Activated naive CD8-positive, alpha-beta T cell treated with anti-CD3 and anti-CD28 coated beads for 36 hours (primary cell): ENCODE data around the gene ASPDH. TPM values are rescaled to one million over a fixed set of nuclear protein-coding genes. Genes with fewer than 3 reads are reported as not detected.
"Not testable (repeated sequence)": the region's sequence is repeated elsewhere in the genome, so short reads cannot be mapped to it uniquely, and the experiment has no call there.

Experiments used
- DNase-seq: peaks from one replicate; pipeline ENCODE4 v3.0.0; 2021
- H3K27ac Mint-ChIP-seq: one replicate; pipeline ENCODE4 v1.8.0; 2022; ENCODE audit warnings: mild to moderate bottlenecking, moderate library complexity, mixed read lengths
- H3K27me3 Mint-ChIP-seq: one replicate; pipeline ENCODE4 v1.8.0; 2022; ENCODE audit warnings: mild to moderate bottlenecking, mixed read lengths
- H3K36me3 Mint-ChIP-seq: one replicate; pipeline ENCODE4 v1.8.0; 2021; ENCODE audit warnings: mild to moderate bottlenecking, mixed read lengths
- H3K4me1 Mint-ChIP-seq: one replicate; pipeline ENCODE4 v1.8.0; 2021; ENCODE audit warnings: mixed read lengths
- H3K4me3 Mint-ChIP-seq: one replicate; pipeline ENCODE4 v1.8.0; 2022; ENCODE audit warnings: mild to moderate bottlenecking, moderate library complexity, mixed read lengths
- H3K9me3 Mint-ChIP-seq: one replicate; pipeline ENCODE4 v1.8.0; 2022; ENCODE audit warnings: mixed read lengths
- total RNA-seq, 2 experiments: library from RNA; stranded (reverse); gene quantifications; one replicate each; pipeline ENCODE4 v1.2.3, GENCODE V29; 2021

Gene ASPDH
- total RNA-seq, 2 experiments from 2014 or later, result not detected

- no peak overlapping the region for H3K4me3 Mint-ChIP-seq
- no peak overlapping the region for H3K27ac Mint-ChIP-seq
- H3K9me3 Mint-ChIP-seq, result peaks cover 5% of the 10 kb centered on the region
- H3K27me3 Mint-ChIP-seq, result peaks cover 36% of the 10 kb centered on the region
- peaks cover 4% of the 10 kb centered on the region for H3K4me1 Mint-ChIP-seq
- DNase-seq, result no peak
- peaks cover 5% of the 10 kb centered on the region for H3K36me3 Mint-ChIP-seq
These were observed 19.2 kb upstream of the ASPDH start for GRCh38 chr19:50532952-50533351.

- Mint-ChIP-seq H3K4me1 (peaks cover 2% of the 10 kb centered on the region), H3K36me3 (peaks cover 5% of the 10 kb centered on the region), H3K27ac (no peak overlapping the region), H3K4me3 (no peak overlapping the region), H3K27me3 (peaks cover 27% of the 10 kb centered on the region), H3K9me3 (peaks cover 5% of the 10 kb centered on the region)
- DNase-seq, result no peak
These were observed 17.5 kb upstream of the ASPDH start for GRCh38 chr19:50531171-50531612.

DNA sequence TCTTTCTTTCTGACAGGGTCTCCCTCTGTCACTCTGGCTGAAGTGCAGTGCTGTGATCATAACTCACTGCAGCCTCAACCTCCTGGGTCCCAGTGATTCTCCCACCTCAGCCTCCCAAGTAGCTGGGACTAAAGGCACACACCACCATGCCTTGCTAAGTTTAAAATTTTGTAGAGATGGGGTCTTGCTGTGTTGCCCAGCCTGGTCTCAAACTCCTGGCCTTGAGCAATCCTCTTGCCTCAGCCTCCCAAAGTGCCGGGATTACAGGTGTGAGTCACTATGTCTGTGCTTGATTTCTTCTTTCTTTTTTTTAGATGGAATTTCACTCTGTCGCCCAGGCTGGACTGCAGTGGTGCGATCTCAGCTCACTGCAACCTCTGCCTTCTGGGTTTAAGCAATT is 14.3 kb upstream of the ASPDH start:
- DNase-seq, H3K36me3 Mint-ChIP-seq, H3K4me3 Mint-ChIP-seq, H3K9me3 Mint-ChIP-seq, H3K4me1 Mint-ChIP-seq, H3K27ac Mint-ChIP-seq: not testable (repeated sequence)
- peaks cover 26% of the 10 kb centered on the region for H3K27me3 Mint-ChIP-seq

DNA sequence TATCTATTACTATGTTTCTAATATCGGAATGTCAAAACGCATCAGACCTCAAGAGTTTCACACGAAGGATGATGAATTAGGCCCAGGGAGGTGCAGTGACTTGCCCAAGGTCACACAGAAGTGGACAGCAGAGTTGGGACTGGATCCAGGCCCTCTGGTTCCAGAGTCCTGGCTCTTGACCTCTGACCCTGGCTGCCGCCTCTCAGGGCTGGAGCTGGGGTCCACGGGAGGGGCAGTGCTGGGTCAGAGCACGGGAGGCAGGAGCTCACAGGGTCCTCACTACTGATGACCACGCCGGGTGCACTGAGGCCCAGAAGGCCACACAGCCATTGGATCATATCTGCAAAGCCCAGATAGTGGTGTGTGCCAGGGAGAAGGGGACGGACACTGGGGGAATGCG is 9.2 kb upstream of the ASPDH start:
- H3K27ac Mint-ChIP-seq, result no peak overlapping the region
- no peaks in the 10 kb centered on the region for H3K4me1 Mint-ChIP-seq
- no peaks in the 10 kb centered on the region for H3K36me3 Mint-ChIP-seq
- H3K9me3 Mint-ChIP-seq, result no peaks in the 10 kb centered on the region
- DNase-seq, result no peak
- peaks cover 14% of the 10 kb centered on the region for H3K27me3 Mint-ChIP-seq
- H3K4me3 Mint-ChIP-seq, result no peak overlapping the region

GRCh38 chr19:50520822-50521465 is 7.2 kb upstream of the ASPDH start:
- Mint-ChIP-seq H3K4me3 (no peak overlapping the region), H3K27ac (no peak overlapping the region), H3K27me3 (peaks cover 20% of the 10 kb centered on the region)

DNA sequence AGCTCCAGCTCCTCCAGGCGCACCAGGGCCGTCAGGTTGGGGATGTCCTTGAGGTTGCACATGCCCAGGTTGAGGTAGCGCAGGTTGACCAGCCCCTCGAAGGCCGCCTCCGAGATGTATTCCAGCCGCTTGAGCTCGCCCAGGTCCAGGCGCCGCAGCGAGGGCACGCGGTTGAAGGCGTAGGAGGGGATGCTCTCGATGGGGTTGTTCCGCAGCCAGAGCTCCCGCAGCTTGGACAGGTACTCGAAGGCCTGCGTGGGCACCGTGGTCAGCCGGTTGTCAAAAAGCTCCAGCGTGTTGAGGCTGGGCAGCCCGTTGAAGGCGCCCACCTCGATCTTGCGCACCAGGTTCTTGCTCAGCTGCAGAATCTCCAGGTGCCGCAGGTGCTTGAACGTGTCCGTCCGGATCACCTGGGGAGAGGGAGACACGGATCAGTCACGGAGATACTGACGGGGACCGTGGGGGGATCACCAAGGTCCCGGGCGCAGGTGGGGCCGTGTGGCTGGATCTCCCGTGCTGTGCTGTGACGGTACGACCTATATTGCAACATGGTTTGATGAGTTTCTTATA is 5.4 kb upstream of the ASPDH start:
- peaks cover 32% of the 10 kb centered on the region for H3K27me3 Mint-ChIP-seq
- H3K4me3 Mint-ChIP-seq, result no peak overlapping the region
- no peak for DNase-seq
- H3K9me3 Mint-ChIP-seq, result no peaks in the 10 kb centered on the region
- H3K36me3 Mint-ChIP-seq, result no peaks in the 10 kb centered on the region
- H3K27ac Mint-ChIP-seq, result no peak overlapping the region
- peaks cover 2% of the 10 kb centered on the region for H3K4me1 Mint-ChIP-seq

More at GRCh38 chr19:50520822-50521465, 7.2 kb upstream of the ASPDH start:
- Mint-ChIP-seq H3K4me1 (no peaks in the 10 kb centered on the region), H3K9me3 (no peaks in the 10 kb centered on the region), H3K36me3 (no peaks in the 10 kb centered on the region)
- DNase-seq, result no peak

GRCh38 chr19:50518091-50519005 is 4.6 kb upstream of the ASPDH start:
- H3K4me3 Mint-ChIP-seq, result no peak overlapping the region
- no peak overlapping the region for H3K27ac Mint-ChIP-seq
- H3K36me3 Mint-ChIP-seq, result no peaks in the 10 kb centered on the region
- no peak for DNase-seq
- H3K4me1 Mint-ChIP-seq, result peaks cover 2% of the 10 kb centered on the region
- H3K27me3 Mint-ChIP-seq, result peaks cover 35% of the 10 kb centered on the region
- H3K9me3 Mint-ChIP-seq, result no peaks in the 10 kb centered on the region

DNA sequence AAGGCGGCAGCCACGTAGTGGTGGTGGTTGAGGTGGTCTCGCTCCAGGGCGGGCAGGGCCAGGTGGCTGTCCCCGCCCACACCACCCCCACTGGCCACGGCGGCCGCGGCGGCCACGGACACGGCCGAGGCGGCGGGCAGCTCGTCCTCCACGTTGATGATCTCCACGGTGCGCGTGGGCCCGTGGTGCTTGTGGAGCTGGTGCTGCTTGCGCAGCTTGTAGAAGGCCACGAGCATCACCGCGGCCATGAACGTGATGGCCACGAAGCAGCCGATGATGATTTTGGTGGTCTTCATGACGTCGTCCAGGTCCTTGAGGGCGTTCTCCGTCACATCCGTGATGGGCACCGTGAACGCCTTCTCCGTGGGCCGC is 4.0 kb upstream of the ASPDH start:
- Mint-ChIP-seq H3K36me3 (no peaks in the 10 kb centered on the region), H3K27me3 (peaks cover 39% of the 10 kb centered on the region), H3K4me3 (no peak overlapping the region), H3K4me1 (peaks cover 2% of the 10 kb centered on the region), H3K9me3 (no peaks in the 10 kb centered on the region), H3K27ac (no peak overlapping the region)
- DNase-seq, result no peak

GRCh38 chr19:50516964-50517703 is 3.4 kb upstream of the ASPDH start:
- no peaks in the 10 kb centered on the region for H3K9me3 Mint-ChIP-seq
- peaks cover 39% of the 10 kb centered on the region for H3K27me3 Mint-ChIP-seq
- peaks cover 2% of the 10 kb centered on the region for H3K4me1 Mint-ChIP-seq
- no peaks in the 10 kb centered on the region for H3K36me3 Mint-ChIP-seq
- no peak overlapping the region for H3K27ac Mint-ChIP-seq
- no peak for DNase-seq
- H3K4me3 Mint-ChIP-seq, result no peak overlapping the region

- DNase-seq, result no peak
- Mint-ChIP-seq H3K9me3 (no peaks in the 10 kb centered on the region), H3K27me3 (peaks cover 43% of the 10 kb centered on the region), H3K27ac (no peak overlapping the region), H3K36me3 (no peaks in the 10 kb centered on the region), H3K4me1 (peaks cover 2% of the 10 kb centered on the region), H3K4me3 (no peak overlapping the region)
These were observed 2.7 kb upstream of the ASPDH start for GRCh38 chr19:50516456-50516855.

GRCh38 chr19:50515168-50515561 is 1.5 kb upstream of the ASPDH start:
- H3K36me3 Mint-ChIP-seq, result peaks cover 2% of the 10 kb centered on the region
- no peak for DNase-seq
- no peaks in the 10 kb centered on the region for H3K9me3 Mint-ChIP-seq
- no peak overlapping the region for H3K4me3 Mint-ChIP-seq
- H3K27me3 Mint-ChIP-seq, result peaks cover 45% of the 10 kb centered on the region
- H3K27ac Mint-ChIP-seq, result no peak overlapping the region
- H3K4me1 Mint-ChIP-seq, result peaks cover 4% of the 10 kb centered on the region

DNA sequence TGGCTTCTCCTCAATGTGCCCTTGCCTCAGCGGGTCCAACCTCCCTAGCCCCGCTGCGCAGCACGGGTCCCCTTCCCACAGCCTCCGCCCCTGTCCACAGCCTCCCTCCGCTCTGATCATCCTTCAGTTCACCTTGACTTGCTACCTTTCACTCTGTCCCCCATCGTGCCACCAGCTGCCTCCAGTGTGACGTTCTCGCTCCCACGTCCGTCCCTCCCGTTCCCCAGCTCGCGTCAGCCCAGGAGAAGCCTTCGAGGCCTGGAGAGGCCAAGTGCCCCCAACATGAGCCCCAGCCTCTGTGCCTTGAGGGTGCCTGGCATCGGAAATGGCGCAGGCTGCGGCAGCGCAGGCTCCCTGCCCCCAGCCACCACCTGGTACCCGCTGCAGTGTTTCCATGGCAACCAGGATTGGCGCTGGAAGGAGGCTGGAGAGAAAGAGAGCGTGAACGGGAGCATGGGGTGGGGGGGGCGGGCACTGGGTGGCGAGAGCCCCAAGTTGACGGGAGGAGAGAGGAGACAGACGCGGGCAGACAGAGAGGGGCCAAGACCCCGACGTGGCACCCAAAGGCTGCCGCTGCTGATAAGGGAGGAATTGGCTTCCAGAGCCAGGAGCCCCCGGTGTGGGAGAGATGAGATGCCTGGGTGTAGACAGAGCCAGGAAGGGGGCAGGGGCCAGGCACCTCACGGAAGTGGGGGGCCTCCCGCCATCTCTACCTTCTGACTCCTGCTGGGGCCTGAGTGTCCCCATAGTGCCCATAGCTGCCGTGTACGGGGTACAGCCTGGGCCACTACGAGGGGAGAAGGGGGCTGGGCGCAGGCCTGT is 844 bp upstream of the ASPDH start:
- peaks cover 43% of the 10 kb centered on the region for H3K27me3 Mint-ChIP-seq
- H3K9me3 Mint-ChIP-seq, result no peaks in the 10 kb centered on the region
- H3K27ac Mint-ChIP-seq, result no peak overlapping the region
- DNase-seq, result no peak
- H3K36me3 Mint-ChIP-seq, result peaks cover 2% of the 10 kb centered on the region
- H3K4me3 Mint-ChIP-seq, result no peak overlapping the region
- H3K4me1 Mint-ChIP-seq, result peaks cover 4% of the 10 kb centered on the region

- no peaks in the 10 kb centered on the region for H3K9me3 Mint-ChIP-seq
- peak overlapping the region; percentile 6 for H3K27ac Mint-ChIP-seq
These were observed 541 bp downstream of the ASPDH start for GRCh38 chr19:50512999-50513745.

More at GRCh38 chr19:50512999-50513745, 541 bp downstream of the ASPDH start:
- Mint-ChIP-seq H3K27me3 (peaks cover 36% of the 10 kb centered on the region), H3K4me1 (peaks cover 4% of the 10 kb centered on the region), H3K36me3 (peaks cover 4% of the 10 kb centered on the region), H3K4me3 (no peak overlapping the region)
- no peak for DNase-seq
